Neural cell (in vitro differentiated cells): Measurements from ENCODE around the gene TGFBR3. TPM values are rescaled to one million over a fixed set of nuclear protein-coding genes. Genes with fewer than 3 reads are reported as not detected.
"Not testable (repeated sequence)": the region's sequence is repeated elsewhere in the genome, so short reads cannot be mapped to it uniquely, and the experiment has no call there.

Experiments
- H2AFZ ChIP-seq: fragments of 200-600, 300-800 bp; sonication (generic), shearing (Covaris generic); 2 replicates; pipeline ENCODE4 v1.6.0; 2014; ENCODE audit warnings: low read depth, mild to moderate bottlenecking, antibody characterized with exemption, low read length, moderate library complexity
- H3F3A ChIP-seq: fragments of 200-600 bp; shearing (Covaris generic); 2 replicates; pipeline ENCODE4 v1.6.1; 2016; ENCODE audit warnings: mild to moderate bottlenecking, moderate library complexity, mixed read lengths, antibody characterized with exemption, low read length; ENCODE audit not compliant: insufficient read depth, poor library complexity, severe bottlenecking
- H3K27ac ChIP-seq: fragments of 200-600, 300-800 bp; sonication (generic), shearing (Covaris generic); 2 replicates; pipeline ENCODE4 v1.5.1; 2014; ENCODE audit warnings: mild to moderate bottlenecking, low read length, moderate library complexity
- H3K27me3 ChIP-seq: fragments of 300-800, 200-600 bp; sonication (generic), shearing (Covaris generic); 2 replicates; pipeline ENCODE4 v1.6.0; 2014; ENCODE audit warnings: mild to moderate bottlenecking, low read depth, low read length, moderate library complexity; ENCODE audit not compliant: insufficient read depth
- H3K36me3 ChIP-seq: fragments of 300-800, 200-600 bp; sonication (generic), shearing (Covaris generic); 2 replicates; pipeline ENCODE4 v1.5.1; 2014; ENCODE audit warnings: mild to moderate bottlenecking, antibody characterized with exemption, low read length, moderate library complexity; ENCODE audit not compliant: insufficient read depth
- H3K4me2 ChIP-seq: fragments of 300-800, 200-600 bp; sonication (generic), shearing (Covaris generic); 2 replicates; pipeline ENCODE4 v1.6.0; 2014; ENCODE audit warnings: mild to moderate bottlenecking, low read length
- H3K4me3 ChIP-seq: fragments of 300-800, 200-600 bp; sonication (generic), shearing (Covaris generic); 2 replicates; pipeline ENCODE4 v1.5.1; 2014; ENCODE audit warnings: mild to moderate bottlenecking, low read length, moderate library complexity
- H3K79me2 ChIP-seq: fragments of 200-600 bp; shearing (Covaris generic); replicated peaks from 2 replicates; pipeline ENCODE4 v1.6.0; 2014; ENCODE audit warnings: mild to moderate bottlenecking, low read length, moderate library complexity; ENCODE audit not compliant: insufficient read depth
- H3K9ac ChIP-seq: fragments of 300-800, 200-600 bp; sonication (generic), shearing (Covaris generic); 2 replicates; pipeline ENCODE4 v1.6.1; 2016; ENCODE audit warnings: mild to moderate bottlenecking, low read length, mixed read lengths
- H3K9me2 ChIP-seq: fragments of 200-600 bp; shearing (Covaris generic); 2 replicates; pipeline ENCODE4 v1.6.1; 2016; ENCODE audit warnings: mild to moderate bottlenecking, low read length, mixed read lengths; ENCODE audit not compliant: insufficient read depth
- H3K9me3 ChIP-seq: fragments of 200-600, 300-800 bp; sonication (generic), shearing (Covaris generic); 2 replicates; pipeline ENCODE4 v1.6.1; 2016; ENCODE audit warnings: mild to moderate bottlenecking, mixed run types, low read length, moderate library complexity, mixed read lengths
- H4K20me1 ChIP-seq: fragments of 200-600 bp; shearing (Covaris generic); 2 replicates; pipeline ENCODE4 v1.6.1; 2016; ENCODE audit warnings: mild to moderate bottlenecking, mixed run types; ENCODE audit not compliant: insufficient read depth
- CTCF ChIP-seq: fragments of 450-650 bp; IDR thresholded peaks from 2 replicates; pipeline ENCODE4 v1.5.1; 2014; ENCODE audit warnings: antibody characterized with exemption, mild to moderate bottlenecking, moderate library complexity; ENCODE audit not compliant: poor library complexity, severe bottlenecking
- EP300 ChIP-seq: fragments of 450-650 bp; conservative IDR thresholded peaks from 2 replicates; pipeline ENCODE4 v1.6.1; 2014; ENCODE audit warnings: antibody characterized with exemption, mild to moderate bottlenecking, moderate library complexity; ENCODE audit not compliant: poor library complexity, severe bottlenecking
- EZH2 ChIP-seq: fragments of 200-600, 300-800 bp; shearing (Covaris generic), sonication (generic); IDR thresholded peaks from 2 replicates; pipeline ENCODE4 v1.6.1; 2014; ENCODE audit warnings: antibody characterized with exemption, low read length, borderline replicate concordance, mild to moderate bottlenecking; ENCODE audit not compliant: insufficient read depth, poor library complexity, severe bottlenecking
- MXI1 ChIP-seq: fragments of 450-650 bp; conservative IDR thresholded peaks from 2 replicates; pipeline ENCODE4 v1.6.1; 2014; ENCODE audit warnings: antibody characterized with exemption, mild to moderate bottlenecking; ENCODE audit not compliant: poor library complexity, severe bottlenecking
- POLR2AphosphoS5 ChIP-seq: IDR thresholded peaks from 2 replicates; pipeline ENCODE4 v1.6.1; 2012
- RAD21 ChIP-seq: fragments of 450-650 bp; conservative IDR thresholded peaks from 2 replicates; pipeline ENCODE4 v1.6.1; 2014; ENCODE audit warnings: antibody characterized with exemption, mild to moderate bottlenecking, moderate library complexity
- REST ChIP-seq: IDR thresholded peaks from 2 replicates; pipeline ENCODE4 v1.6.1; 2012; ENCODE audit warnings: borderline replicate concordance
- SMC3 ChIP-seq: fragments of 450-650 bp; conservative IDR thresholded peaks from 2 replicates; pipeline ENCODE4 v1.6.1; 2014; ENCODE audit warnings: antibody characterized with exemption, mild to moderate bottlenecking, moderate library complexity; ENCODE audit not compliant: poor library complexity
- TAF1 ChIP-seq: IDR thresholded peaks from 2 replicates; pipeline ENCODE4 v1.6.1; 2012; ENCODE audit warnings: low read depth
- polyA plus RNA-seq: library from polyadenylated mRNA; depleted of rRNA; stranded (reverse); fragments of >200 nt; gene quantifications from 2 replicates; pipeline ENCODE4 v1.2.3, GENCODE V29; 2014

TGFBR3 gene
- polyA plus RNA-seq, 1 donor from 2014 or later = 0.25 TPM

GRCh38 chr1:91835087-91835521 is 50.8 kb downstream of the TGFBR3 start:
- H3K36me3 ChIP-seq = no peaks in the 10 kb centered on the region
- TF ChIP-seq TAF1 (no peak), EZH2 (no peak), EP300 (no peak), SMC3 (no peak), REST (no peak), MXI1 (no peak), RAD21 (no peak), CTCF (no peak), POLR2AphosphoS5 (no peak)
- H2AFZ ChIP-seq = no peak overlapping the region
- H3K4me2 ChIP-seq = no peak overlapping the region
- no peaks in the 10 kb centered on the region for H3K9me3 ChIP-seq
- no peak overlapping the region for H3K27ac ChIP-seq
- H3K9me2 ChIP-seq = no peaks in the 10 kb centered on the region
- no peaks in the 10 kb centered on the region for H4K20me1 ChIP-seq
- no peaks in the 10 kb centered on the region for H3K27me3 ChIP-seq
- no peaks in the 10 kb centered on the region for H3K79me2 ChIP-seq
- H3F3A ChIP-seq = no peaks in the 10 kb centered on the region
- H3K4me3 ChIP-seq = no peak overlapping the region
- H3K9ac ChIP-seq = no peak overlapping the region

- not testable (repeated sequence) for H2AFZ ChIP-seq, H4K20me1 ChIP-seq, H3K9ac ChIP-seq, H3K27ac ChIP-seq, H3K4me2 ChIP-seq, H3K9me3 ChIP-seq, H3K27me3 ChIP-seq, H3F3A ChIP-seq, H3K79me2 ChIP-seq, H3K36me3 ChIP-seq, H3K9me2 ChIP-seq, H3K4me3 ChIP-seq
These were observed 51.4 kb downstream of the TGFBR3 start for GRCh38 chr1:91834549-91834948.

- Histone ChIP-seq H3K4me3 (no peak overlapping the region), H3K9ac (no peak overlapping the region), H3K36me3 (no peaks in the 10 kb centered on the region), H3K9me2 (no peaks in the 10 kb centered on the region), H3K9me3 (no peaks in the 10 kb centered on the region), H3K27me3 (no peaks in the 10 kb centered on the region), H3K79me2 (no peaks in the 10 kb centered on the region), H2AFZ (no peak overlapping the region), H3K27ac (no peak overlapping the region), H3F3A (no peaks in the 10 kb centered on the region), H3K4me2 (no peak overlapping the region), H4K20me1 (no peaks in the 10 kb centered on the region)
- TF ChIP-seq CTCF (no peak), POLR2AphosphoS5 (no peak), TAF1 (no peak), EZH2 (no peak), RAD21 (no peak), MXI1 (no peak), REST (no peak), EP300 (no peak), SMC3 (no peak)
These were observed 52.0 kb downstream of the TGFBR3 start for GRCh38 chr1:91833946-91834345.
